Occipital lobe (tissue), 2 donors: Measurements from ENCODE around the gene SHISA2. TPM values are rescaled to one million over a fixed set of nuclear protein-coding genes. Genes with fewer than 3 reads are reported as not detected.

Experiments used
- DNase-seq: peaks from one replicate; lab custom pipeline; 2025; lab: John Stamatoyannopoulos, UW
- total RNA-seq: library from RNA; depleted of rRNA; stranded (reverse); fragments of >200 nt; gene quantifications from one replicate; pipeline ENCODE4 v1.2.3, GENCODE V29; 2014

SHISA2 gene
- total RNA-seq, 1 donor from 2014 or later = 21.4 TPM

DNA sequence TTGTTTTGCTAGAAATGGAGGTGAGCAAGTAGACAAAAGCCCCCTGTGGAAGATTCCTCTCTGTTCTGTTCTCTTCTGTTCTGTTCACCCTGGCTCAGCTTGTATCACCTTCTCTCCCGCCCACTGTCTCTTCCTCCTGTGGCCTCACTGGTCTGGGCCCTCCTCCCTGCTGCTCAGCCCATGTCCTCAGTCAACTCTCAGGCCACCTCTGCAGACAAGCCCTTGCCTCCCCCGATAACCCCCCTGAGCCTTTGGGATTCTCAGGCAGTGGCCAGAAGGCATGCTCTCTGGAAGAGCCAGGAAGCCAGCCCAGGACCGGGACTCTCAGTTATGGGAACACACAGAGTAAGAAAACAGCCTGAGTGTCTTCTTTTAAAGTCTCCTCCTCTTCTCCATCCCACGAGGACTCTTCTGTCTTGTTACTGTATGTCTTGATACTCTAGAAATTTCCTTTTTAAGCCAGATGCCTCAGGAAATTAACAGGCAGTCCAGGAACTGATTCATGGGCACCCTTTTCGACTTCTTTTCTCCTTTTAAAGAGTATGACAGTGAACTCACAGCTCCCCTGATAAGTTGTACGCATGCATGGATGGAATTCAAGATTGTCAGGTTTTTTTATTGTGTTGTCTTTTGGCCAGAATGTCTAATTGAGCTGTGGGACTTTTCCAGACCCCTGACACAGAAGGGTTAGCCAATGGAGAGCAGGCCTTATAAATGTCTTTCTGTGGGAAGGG, 33.7 kb downstream of the SHISA2 start:
- DNase-seq = no peak

- no peak for DNase-seq
Observed at GRCh38 chr13:26017196-26017921, 34.5 kb downstream of the SHISA2 start.

GRCh38 chr13:26016189-26016588, 35.6 kb downstream of the SHISA2 start:
- DNase-seq = no peak

DNA sequence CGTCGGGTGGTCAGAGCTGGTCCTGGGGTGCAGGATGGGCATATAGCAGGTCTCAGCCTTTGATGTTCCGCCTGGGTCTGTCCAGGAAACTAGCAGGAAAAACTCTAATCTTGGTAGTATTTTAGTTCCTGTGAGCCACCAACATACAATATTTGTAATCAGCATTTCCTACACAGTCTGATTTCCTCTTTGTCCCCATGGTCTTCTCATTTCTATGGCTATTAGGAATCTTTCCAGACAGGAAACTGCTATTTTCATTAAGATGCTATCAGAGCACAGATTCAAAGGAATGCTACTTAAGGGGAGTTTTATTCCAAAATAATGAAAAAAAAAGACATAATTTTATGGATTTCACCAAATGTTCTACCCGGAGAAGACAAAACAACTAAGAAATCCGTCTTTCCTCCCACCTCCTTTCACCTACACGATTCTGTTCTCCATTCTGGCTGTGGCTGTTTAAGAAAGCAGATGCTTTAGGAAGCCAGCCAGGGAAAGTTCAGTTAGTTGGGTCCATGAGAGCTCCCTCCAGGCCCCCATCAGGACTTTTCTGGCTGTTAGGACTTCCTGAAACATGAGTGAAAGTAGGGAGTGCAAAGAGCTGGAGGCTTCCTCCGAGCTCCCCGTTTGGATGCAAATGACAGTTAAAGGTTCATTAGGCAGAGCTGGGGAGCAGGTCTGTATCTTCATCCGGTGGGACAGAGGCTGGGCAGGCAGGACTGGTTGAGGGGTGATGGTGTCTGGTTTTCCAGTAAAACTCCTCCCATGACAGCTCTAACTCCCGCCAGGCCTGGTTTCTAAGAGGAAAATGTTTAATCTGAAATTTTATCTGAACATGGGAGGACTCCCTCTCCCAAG, 36.3 kb downstream of the SHISA2 start:
- no peak for DNase-seq

DNA sequence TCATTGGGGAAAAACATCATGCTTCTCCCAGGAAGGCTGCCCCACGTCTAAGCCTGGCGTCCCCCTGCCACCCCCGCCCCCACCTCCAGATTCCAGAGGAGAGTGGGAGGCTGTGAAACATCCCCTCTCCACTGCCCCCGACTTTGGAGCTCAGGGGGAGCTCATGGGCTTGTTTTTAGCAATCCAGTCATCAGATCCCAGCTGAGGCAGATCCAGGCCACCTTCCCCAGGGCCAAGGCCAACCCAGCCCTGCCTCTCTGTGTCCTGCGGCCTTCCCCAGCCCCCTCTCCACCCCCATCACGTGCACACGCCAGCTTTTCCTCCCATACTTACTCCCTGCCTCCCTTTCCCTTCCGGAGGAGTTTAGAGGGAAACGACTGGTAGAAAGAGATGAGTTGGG, 38.8 kb downstream of the SHISA2 start:
- DNase-seq = no peak

DNA sequence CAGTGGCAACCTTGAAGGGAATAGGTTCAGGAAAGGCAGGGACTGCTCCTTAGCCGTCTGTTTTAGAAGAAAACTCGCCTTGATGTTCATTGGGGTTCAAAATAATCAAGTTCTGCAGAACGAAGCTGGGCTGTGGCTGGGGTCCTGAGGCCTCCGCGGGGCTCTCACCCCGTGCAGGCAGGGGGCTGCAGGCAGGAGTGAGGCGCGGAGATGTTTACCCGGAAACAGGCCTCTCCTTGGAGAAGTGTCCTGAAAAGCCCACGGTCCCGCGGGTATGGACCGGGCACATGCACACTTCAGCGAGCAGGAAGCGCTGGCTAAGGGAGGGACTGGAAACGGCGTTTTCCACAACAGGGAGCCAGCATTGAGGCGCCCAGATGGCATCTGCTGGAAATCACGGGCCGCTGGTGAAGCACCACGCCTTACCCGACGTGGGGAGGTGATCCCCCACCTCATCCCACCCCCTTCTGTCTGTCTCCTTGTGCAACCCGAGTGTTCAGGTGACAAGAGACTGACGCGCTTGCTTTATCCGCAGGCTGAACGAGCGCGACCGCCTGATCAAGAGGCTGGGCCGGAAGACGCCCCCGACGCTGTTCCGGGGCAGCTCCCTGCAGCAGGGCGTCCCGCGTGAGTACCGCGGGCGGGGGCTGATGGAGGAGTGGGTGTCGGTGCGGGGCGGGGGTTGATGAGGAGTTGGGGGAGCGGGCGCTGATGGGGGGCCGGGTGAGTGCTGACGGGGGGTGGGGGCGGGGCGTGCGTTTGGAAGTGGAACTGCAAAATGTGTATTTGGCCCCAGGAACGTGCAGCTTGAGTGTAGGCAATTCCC, 39.6 kb downstream of the SHISA2 start:
- no peak for DNase-seq

DNA sequence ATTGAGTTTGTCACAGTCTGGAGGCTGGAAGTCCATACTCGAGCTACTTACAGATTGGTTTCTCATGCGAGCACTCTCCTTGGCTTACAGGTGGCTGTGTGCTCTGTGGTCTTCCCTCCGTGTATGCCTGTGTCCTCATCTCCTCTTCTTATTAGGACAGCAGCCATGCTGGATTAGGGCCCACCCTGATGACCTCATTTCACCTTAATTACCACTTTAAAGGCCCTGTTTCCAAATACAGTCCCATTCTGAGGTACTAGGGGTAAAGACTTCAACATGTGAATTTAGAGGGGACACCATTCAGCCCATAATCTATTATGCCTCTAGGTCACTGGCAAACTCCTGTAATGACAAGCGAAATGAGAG, 40.6 kb downstream of the SHISA2 start:
- DNase-seq = no peak

- DNase-seq = no peak
Observed at GRCh38 chr13:26010487-26011207, 41.2 kb downstream of the SHISA2 start.

- DNase-seq = no peak
Observed at GRCh38 chr13:26007261-26008125, 44.3 kb downstream of the SHISA2 start.

Other genes with a start within 250 kb of the SHISA2 start
- gene RNF6, start 170.3 kb upstream of the SHISA2 start, total RNA-seq = 28.5 TPM
- 57.4 TPM for gene CDK8, start 202.1 kb upstream of the SHISA2 start, total RNA-seq